ENCODE measurements around the gene C1S. TPM values are rescaled to one million over a fixed set of nuclear protein-coding genes. Genes with fewer than 3 reads are reported as not detected.

C1S gene
- polyA plus RNA-seq, 4 donors, result 51.5 to 63.3 (median 56.3) TPM

- no peak for DNase-seq (ENCODE audit: low read depth in 4 of 4, low spot score in 3 of 4)
Observed at GRCh38 chr12:7073946-7074345, 13.4 kb downstream of the C1S start.

DNA sequence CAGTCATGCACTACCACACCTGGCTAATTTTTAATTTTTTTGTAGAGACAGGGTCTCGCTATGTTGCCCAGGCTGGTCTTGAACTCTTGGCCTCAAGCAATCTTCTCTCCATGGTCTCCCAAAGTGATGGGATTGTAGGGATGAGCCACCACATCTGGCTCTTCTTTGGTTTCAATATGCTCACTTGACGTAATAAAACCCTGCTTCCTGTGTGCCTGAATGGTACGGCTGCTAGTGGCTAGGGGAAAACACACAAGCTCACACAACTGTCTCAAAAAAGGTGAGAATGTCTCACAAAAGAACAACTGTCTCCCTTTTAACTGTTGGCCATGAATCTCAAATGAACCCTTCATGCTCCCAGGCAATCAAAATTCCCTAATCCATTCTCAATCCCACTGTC is 15.0 kb downstream of the C1S start:
- DNase-seq (ENCODE audit: low read depth in 4 of 4, low spot score in 3 of 4), result no peak

GRCh38 chr12:7075939-7076338 is 15.4 kb downstream of the C1S start:
- no peak for DNase-seq (ENCODE audit: low read depth in 4 of 4, low spot score in 3 of 4)

DNA sequence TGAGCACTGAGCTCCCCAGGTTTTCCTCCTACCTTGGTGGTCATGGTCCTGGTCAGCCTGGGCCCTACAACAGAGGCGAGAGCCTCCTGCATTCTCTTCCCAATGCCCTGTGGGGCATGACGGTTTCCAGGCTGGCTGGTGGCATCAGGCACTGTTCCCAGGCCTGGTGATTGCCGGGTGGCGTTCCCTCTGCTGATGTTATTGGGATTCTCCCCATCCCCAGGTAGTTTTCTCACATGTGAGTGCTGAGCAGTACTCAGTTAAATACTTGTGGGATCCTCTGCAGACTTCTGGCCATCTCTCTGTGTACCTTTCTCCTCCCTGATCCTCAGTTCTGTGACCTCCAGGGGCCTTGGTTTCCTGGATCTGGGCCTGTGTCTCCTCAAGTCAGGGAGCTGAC is 16.0 kb downstream of the C1S start:
- DNase-seq (ENCODE audit: low read depth in 4 of 4, low spot score in 3 of 4), result no peak

DNA sequence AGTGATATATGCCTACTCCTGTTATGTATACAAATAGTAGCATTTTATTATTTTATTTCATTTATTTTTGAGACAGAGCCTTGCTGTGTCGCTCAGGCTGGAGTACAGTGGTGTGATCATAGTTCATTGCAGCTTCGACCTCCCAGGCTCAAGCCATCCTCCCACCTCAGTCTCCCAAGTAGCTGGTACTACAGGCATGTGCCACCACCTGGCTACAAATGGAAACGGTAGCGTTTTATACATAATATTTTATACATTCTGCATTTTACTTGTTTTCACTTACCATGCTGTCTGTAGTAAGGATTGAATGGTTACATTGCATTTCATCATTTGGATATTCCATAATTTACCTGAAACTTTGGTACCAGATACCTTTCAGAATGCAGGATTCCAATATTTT is 17.6 kb downstream of the C1S start:
- no peak for DNase-seq (ENCODE audit: low read depth in 4 of 4, low spot score in 3 of 4)

- DNase-seq (ENCODE audit: low read depth in 4 of 4, low spot score in 3 of 4), result no peak
Observed at GRCh38 chr12:7079826-7080125, 19.3 kb downstream of the C1S start.

DNA sequence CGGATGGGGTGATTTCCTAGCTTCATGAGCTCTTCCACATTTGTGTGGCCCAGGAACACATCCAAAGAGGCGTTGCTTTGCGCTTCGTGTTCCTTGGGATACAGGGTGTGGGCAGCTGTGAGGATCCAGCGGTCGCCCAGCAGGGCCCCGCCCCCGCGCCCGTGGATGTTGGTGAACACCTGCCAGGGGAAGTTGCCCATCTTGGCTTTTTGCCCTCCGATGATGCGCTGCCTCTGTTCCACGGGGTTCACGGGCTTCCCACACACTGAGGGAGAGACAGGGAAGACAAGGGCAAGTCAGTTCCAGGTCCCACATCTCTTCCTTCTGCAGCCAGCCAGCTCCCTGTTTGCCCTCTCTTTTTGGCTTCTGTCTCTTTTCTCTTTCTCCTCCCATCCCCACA is 20.5 kb downstream of the C1S start:
- DNase-seq (ENCODE audit: low read depth in 4 of 4, low spot score in 3 of 4), result no peak

DNA sequence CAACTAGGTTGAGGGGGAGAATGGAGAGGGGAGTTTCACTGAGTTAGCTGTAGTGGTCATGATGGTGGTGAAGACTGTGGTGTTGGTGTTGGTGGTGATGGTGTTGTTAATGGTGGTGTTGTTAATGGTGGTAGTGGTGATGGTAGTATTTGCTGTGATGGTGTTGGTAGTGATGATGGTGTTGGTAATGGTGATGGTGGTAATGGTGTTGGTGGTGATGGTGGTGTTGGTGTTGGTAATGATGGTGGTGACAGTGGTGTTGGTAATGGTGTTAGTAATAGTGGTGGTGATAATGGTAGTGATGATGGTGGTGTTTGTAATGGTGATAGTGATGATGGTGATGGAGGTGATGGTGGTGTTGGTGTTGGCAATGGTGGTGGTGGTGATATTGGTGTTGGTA is 22.6 kb downstream of the C1S start:
- DNase-seq (ENCODE audit: low read depth in 4 of 4, low spot score in 3 of 4), result no peak

DNA sequence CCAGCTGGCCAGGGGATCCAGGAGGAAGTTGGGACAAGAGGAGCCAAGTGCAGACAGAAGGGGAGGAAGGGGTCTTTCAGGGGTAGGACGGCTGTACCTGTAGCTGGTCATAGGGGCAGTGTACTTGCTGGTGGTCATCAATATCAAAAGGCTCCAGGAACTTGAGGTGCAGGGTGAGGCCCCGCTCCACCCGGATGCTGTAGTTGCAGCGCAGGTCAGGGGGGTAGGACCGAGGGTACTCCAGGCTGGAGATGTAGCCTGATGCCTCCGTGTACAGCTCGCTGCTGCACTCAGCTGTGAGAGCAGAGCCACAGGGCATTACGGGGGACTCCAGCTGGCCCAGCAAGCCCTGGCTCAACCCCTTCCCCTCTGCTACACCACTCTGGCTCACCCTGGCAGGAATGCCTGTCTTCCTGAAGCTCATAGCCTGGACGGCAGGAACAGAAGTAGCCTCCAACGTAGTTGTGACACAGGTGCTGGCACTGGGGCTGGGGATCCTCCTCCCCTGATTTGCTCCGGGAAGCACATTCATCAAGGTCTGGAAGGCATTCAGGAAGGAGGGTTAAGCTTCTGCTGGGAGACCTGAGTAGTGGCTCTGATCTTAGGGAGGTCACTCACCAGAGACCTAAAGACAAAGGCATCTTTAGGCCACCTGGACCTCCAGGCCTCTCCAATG is 28.8 kb downstream of the C1S start:
- DNase-seq (ENCODE audit: low read depth in 4 of 4, low spot score in 3 of 4), result no peak

- no peak for DNase-seq (ENCODE audit: low read depth in 4 of 4, low spot score in 3 of 4)
Observed at GRCh38 chr12:7090222-7090998, 29.9 kb downstream of the C1S start.

- no peak for DNase-seq (ENCODE audit: low read depth in 4 of 4, low spot score in 3 of 4)
Observed at GRCh38 chr12:7091171-7091570, 30.7 kb downstream of the C1S start.

GRCh38 chr12:7091660-7092228 is 31.2 kb downstream of the C1S start:
- DNase-seq (ENCODE audit: low read depth in 4 of 4, low spot score in 3 of 4), result peak in 1 of 4 donors; percentile 12

- DNase-seq (ENCODE audit: low read depth in 4 of 4, low spot score in 3 of 4), result peak; percentile 64 to 77 (median 68)
Observed at GRCh38 chr12:7092229-7092985, 31.9 kb downstream of the C1S start, which contains the start of gene C1R. Gene C1R, minus strand, starts transcription at chr12:7092445. Its CDS starts 57 bp downstream, at chr12:7092388.

- DNase-seq (ENCODE audit: low read depth in 4 of 4, low spot score in 3 of 4), result no peak
Observed at GRCh38 chr12:7092986-7093460, 32.5 kb downstream of the C1S start.

GRCh38 chr12:7093486-7093885 is 33.0 kb downstream of the C1S start:
- no peak for DNase-seq (ENCODE audit: low read depth in 4 of 4, low spot score in 3 of 4)

DNA sequence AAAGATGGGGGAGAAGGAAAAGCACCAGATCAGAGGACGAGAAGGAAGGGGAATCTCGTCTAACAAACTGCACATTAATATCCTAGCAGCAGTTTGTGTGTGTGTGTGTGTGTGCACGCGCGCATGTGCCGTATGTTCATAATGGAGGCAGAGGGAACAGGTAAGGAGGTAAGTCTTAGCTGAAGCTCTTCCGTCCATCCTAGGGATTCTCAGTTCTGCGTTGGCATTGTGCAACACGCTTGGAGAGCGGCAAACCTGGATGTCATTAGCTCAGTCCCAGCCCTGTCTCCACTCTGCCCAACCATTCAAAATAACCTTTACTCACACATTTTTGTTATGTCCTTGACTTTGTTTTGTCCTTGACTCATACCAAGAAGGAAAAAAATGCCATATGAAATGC is 33.4 kb downstream of the C1S start:
- DNase-seq (ENCODE audit: low read depth in 4 of 4, low spot score in 3 of 4), result no peak

- DNase-seq (ENCODE audit: low read depth in 4 of 4, low spot score in 3 of 4), result no peak
Observed at GRCh38 chr12:7096006-7096932, 35.8 kb downstream of the C1S start.

GRCh38 chr12:7096979-7097378 is 36.5 kb downstream of the C1S start:
- no peak for DNase-seq (ENCODE audit: low read depth in 4 of 4, low spot score in 3 of 4)

DNA sequence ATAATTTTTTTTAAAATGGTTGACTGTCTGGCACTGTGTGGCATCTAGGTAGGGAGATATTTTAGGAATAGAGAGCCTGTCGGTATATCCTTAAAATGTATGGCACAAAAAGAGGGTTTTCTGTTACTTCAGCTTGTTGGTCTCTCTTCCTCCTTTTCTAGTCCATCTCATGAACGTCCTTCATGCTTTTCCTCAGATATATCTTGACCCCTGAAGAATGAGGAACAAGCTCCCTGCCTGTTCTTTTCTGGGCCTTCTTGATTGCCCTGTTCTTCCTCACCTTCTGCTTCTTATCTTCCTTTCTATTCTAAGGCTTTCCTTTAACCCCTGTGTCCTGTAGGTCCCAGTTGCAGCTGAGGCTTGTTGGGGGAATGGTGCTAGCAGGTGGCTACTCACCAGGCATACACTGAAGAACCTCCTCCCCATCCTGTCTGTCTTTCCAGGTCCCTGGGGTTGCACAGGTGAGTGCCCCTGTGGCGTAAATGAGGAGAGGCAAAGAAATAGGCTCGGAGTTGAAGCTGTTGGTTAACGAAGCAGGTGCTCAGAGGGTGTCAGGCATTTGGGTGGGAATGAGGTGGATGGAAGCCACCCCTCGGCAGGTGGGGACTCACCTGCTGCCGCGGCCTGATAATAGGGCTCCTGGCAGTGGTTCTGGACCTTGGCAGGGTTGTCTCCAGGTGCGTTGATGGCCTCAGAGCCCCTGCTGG is 38.9 kb downstream of the C1S start:
- DNase-seq (ENCODE audit: low read depth in 4 of 4, low spot score in 3 of 4), result no peak

Data from right renal pelvis (tissue), 4 donors.